Uterus (tissue), 4 donors: ENCODE results near the gene SLC2A9. TPM values are rescaled to one million over a fixed set of nuclear protein-coding genes. Genes with fewer than 3 reads are reported as not detected.
"Not testable (repeated sequence)": the region's sequence is repeated elsewhere in the genome, so short reads cannot be mapped to it uniquely, and the experiment has no call there.

ENCODE experiments used
- DNase-seq, 2 donors: peaks; one replicate each; pipeline ENCODE4 v3.0.0-alpha.2; 2019 to 2020
- H3K27ac ChIP-seq, 2 donors: fragments of 200-600 bp; sonication (generic); 1 replicate in 1 of 2; 2 replicates in 1 of 2; pipeline ENCODE4 v1.5.1; 2016 to 2018
- H3K27me3 ChIP-seq, 2 donors: fragments of 200-600 bp; sonication (generic); one replicate each; pipeline ENCODE4 v1.5.1; 2018 to 2019; ENCODE audit warnings: control low read depth in 1 of 2
- H3K36me3 ChIP-seq, 2 donors: fragments of 200-600 bp; sonication (generic); one replicate each; pipeline ENCODE4 v1.5.1; 2019; ENCODE audit warnings: control low read depth in 1 of 2
- H3K4me1 ChIP-seq, 2 donors: fragments of 200-600 bp; sonication (generic); one replicate each; pipeline ENCODE4 v1.5.1; 2018 to 2019; ENCODE audit warnings: control low read depth in 1 of 2
- H3K4me3 ChIP-seq, 2 donors: fragments of 200-600 bp; sonication (generic); 1 replicate in 1 of 2; 2 replicates in 1 of 2; pipeline ENCODE4 v1.5.1; 2018 to 2019; ENCODE audit warnings: mild to moderate bottlenecking in 1 of 2
- H3K9me3 ChIP-seq, 2 donors: fragments of 200-600 bp; sonication (generic); one replicate each; pipeline ENCODE4 v1.5.1; 2019; ENCODE audit warnings: control low read depth in 1 of 2
- POLR2A ChIP-seq, 2 donors: fragments of 450-650 bp; IDR thresholded peaks; one replicate each; pipeline ENCODE4 v1.6.1; 2016; ENCODE audit warnings: antibody characterized with exemption in 2 of 2, mild to moderate bottlenecking in 1 of 2, moderate library complexity in 1 of 2
- intact Hi-C: fragments of 100-400 bp; cut with DNase I; formaldehyde crosslinking; loops from one replicate; pipeline ENCODE4 v1.15.1; 2023; ENCODE audit warnings: low total_unique reads
- total RNA-seq, 4 donors: library from RNA; depleted of rRNA in 3 of 4; stranded (reverse); fragments of >200 nt in 3 of 4; gene quantifications; one replicate each; pipeline versions ENCODE4 v1.1.0 to v1.2.4, GENCODE V29; 2014 to 2023
- TF ChIP-seq, protein P1 (sequence below), 4 experiments: fragments of 200-600 bp in 2 of 4; fragments of 450-650 bp in 2 of 4; sonication (generic) in 2 of 4; IDR thresholded peaks; one replicate each; pipeline ENCODE4 v1.5.1; 2016 to 2019; ENCODE audit warnings: antibody characterized with exemption in 4 of 4, mild to moderate bottlenecking in 2 of 4, moderate library complexity in 1 of 4
- donor health status: DM: yes; HTN: yes; CAD: no.

SLC2A9 gene
- total RNA-seq, 4 donors from 2014 or later: 0.51 to 9.3 (median 7.1) TPM

DNA sequence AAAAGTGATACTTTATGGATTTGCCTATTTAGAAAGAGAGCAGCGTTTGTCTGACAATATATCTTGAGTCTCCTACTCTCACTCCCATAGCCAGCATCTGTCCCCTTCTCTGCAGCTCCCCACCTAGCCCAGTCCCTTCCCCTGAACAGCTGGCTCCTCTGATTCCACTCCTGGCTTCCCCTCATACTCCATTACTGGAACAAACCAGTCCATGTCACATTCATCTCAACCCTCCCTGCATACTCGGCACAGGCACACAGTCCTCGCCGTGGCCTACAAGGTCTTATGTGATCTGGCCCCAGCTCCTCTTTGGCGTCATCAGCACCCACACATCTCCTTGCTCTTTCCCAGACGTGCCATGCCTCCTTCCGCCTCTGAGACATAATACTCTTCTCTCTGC is 36.7 kb downstream of the SLC2A9 start:
- intact Hi-C loops: no loop called here
- H3K4me1 ChIP-seq: no peaks in the 10 kb centered on the region
- no peaks in the 10 kb centered on the region for H3K27me3 ChIP-seq
- no peak for DNase-seq
- TF ChIP-seq, protein P1, sequence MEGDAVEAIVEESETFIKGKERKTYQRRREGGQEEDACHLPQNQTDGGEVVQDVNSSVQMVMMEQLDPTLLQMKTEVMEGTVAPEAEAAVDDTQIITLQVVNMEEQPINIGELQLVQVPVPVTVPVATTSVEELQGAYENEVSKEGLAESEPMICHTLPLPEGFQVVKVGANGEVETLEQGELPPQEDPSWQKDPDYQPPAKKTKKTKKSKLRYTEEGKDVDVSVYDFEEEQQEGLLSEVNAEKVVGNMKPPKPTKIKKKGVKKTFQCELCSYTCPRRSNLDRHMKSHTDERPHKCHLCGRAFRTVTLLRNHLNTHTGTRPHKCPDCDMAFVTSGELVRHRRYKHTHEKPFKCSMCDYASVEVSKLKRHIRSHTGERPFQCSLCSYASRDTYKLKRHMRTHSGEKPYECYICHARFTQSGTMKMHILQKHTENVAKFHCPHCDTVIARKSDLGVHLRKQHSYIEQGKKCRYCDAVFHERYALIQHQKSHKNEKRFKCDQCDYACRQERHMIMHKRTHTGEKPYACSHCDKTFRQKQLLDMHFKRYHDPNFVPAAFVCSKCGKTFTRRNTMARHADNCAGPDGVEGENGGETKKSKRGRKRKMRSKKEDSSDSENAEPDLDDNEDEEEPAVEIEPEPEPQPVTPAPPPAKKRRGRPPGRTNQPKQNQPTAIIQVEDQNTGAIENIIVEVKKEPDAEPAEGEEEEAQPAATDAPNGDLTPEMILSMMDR (IDR thresholded peaks at IDR 0.05): no peak
- no peak for TF ChIP-seq POLR2A (IDR thresholded peaks at IDR 0.05)
- no peaks in the 10 kb centered on the region for H3K9me3 ChIP-seq
- H3K36me3 ChIP-seq: no peaks in the 10 kb centered on the region
- H3K27ac ChIP-seq: no peak overlapping the region
- no peak overlapping the region for H3K4me3 ChIP-seq

DNA sequence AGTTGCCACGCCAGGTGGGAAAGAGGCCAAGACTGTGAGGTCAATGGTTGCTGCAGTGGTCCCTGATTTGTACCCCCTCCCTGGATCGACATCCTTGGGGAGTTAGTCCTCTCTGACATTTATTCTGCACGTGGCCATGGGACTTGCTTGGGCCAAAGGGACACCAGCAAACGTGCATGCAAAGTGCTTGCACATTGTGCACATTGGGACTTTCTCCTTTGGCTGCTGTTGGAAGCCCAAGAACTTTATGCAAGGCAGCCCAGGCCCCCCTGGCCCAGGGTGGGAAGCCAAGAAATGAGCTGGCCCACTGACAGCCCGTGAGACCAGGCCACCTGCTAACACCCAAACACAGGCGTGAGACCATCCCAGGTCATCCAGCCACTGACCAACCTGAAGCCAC is 38.1 kb downstream of the SLC2A9 start:
- Histone ChIP-seq H3K27ac (no peak overlapping the region), H3K4me3 (no peak overlapping the region), H3K9me3 (no peaks in the 10 kb centered on the region), H3K36me3 (no peaks in the 10 kb centered on the region), H3K4me1 (no peaks in the 10 kb centered on the region), H3K27me3 (no peaks in the 10 kb centered on the region)
- TF ChIP-seq POLR2A (IDR thresholded peaks at IDR 0.05): no peak
- TF ChIP-seq, protein P1 (IDR thresholded peaks at IDR 0.05): no peak
- DNase-seq: no peak
- intact Hi-C loops: no loop called here

DNA sequence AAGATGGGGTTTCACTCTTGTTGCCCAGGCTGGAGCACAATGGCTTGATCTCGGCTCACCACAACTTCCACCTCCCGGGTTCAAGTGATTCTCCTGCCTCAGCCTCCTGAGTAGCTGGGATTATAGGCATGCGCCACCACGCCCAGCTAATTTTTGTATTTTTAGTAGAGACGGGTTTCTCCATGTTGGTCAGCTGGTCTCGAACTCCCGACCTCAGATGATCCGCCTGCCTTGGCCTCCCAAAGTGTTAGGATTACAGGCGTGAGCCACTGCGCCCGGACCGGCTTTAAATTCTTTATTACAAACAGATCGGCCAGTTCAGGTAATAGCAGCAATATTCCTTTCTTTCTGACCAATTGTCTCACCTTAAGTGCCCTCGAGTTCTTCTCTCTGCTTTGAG is 39.4 kb downstream of the SLC2A9 start:
- H3K27ac ChIP-seq, H3K9me3 ChIP-seq, intact Hi-C loops, DNase-seq, H3K36me3 ChIP-seq, H3K27me3 ChIP-seq, H3K4me3 ChIP-seq, H3K4me1 ChIP-seq: not testable (repeated sequence)

DNA sequence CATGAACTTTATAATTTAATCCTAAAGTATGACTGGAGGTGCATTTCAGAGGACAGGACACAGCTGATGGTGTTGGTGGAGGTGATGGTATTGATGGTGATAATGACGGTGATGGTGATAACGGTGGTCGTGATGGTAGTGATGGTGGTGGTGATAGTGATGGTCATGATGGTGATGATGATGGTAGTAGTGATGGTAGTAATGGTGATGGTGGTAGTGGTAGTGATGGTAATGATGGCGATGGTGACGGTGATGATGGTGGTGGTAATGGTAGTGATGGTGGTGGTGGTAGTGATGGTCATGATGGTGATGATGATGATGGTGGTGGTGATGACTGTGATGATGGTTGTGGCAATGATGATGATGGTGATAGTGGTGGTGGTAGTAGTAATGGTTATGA is 40.4 kb downstream of the SLC2A9 start:
- DNase-seq: no peak
- no peaks in the 10 kb centered on the region for H3K27me3 ChIP-seq
- TF ChIP-seq, protein P1 (IDR thresholded peaks at IDR 0.05): no peak
- TF ChIP-seq POLR2A (IDR thresholded peaks at IDR 0.05): no peak
- no peaks in the 10 kb centered on the region for H3K36me3 ChIP-seq
- H3K4me3 ChIP-seq: no peak overlapping the region
- no peak overlapping the region for H3K27ac ChIP-seq
- H3K4me1 ChIP-seq: no peaks in the 10 kb centered on the region
- intact Hi-C loops: no loop called here
- no peaks in the 10 kb centered on the region for H3K9me3 ChIP-seq

DNA sequence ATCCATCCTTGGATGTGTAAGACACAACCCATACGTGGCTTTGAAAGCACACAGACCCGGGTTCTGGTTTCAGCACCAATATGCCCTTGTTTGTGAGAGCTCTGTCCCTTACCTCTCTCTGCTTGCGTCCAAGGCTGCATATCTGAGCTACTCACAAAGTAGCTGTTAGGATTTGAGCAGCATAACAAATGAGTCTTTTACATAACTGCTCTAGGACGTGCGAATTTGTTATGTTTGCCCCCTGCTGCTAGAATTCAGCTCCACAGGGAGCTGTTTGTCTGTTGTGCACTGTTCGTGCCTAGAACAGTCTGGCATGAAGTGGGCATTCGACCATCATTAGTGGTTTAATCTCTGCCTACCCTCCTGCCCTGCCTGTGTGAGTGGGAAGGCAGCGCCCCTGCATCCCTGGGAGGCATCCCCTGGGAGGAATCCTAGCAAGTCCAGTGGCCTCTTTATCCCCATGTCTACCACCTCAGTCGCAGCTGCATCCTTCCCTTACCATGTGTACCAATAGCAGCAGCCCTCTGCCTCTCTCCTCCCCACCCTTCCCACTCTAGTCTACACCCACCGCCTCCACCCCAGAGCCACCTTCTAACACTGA is 42.1 kb downstream of the SLC2A9 start:
- no peak overlapping the region for H3K4me3 ChIP-seq
- no peak overlapping the region for H3K27ac ChIP-seq
- no peaks in the 10 kb centered on the region for H3K27me3 ChIP-seq
- H3K36me3 ChIP-seq: no peaks in the 10 kb centered on the region
- H3K9me3 ChIP-seq: no peaks in the 10 kb centered on the region
- no peak for DNase-seq
- intact Hi-C loops: no loop called here
- TF ChIP-seq, protein P1 (IDR thresholded peaks at IDR 0.05): no peak
- TF ChIP-seq POLR2A (IDR thresholded peaks at IDR 0.05): no peak
- no peaks in the 10 kb centered on the region for H3K4me1 ChIP-seq

DNA sequence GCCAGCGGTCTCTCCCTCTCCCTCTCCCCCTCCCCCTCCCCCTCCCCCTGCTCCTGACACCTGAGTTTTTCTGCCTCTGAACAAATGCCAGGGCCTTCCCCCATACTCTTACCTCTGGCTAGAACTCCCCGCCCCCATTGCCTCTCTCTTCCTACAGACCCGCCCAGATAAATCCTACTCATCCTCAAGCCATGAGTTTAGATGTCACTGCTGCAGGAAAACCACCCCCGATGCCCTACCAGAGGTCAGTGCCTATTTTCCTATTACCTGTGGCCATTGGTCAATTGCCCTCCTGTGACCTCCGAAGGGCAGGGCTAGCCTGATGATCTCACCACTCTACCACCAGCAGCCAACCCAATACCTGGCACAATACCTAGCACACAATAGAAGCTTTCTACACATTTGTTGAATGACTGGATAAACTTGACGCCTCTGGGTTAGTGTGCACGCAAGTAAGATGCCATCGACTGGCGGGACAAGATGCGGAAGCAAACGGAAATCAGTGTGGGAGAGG is 43.7 kb downstream of the SLC2A9 start:
- DNase-seq: no peak
- H3K4me3 ChIP-seq: no peak overlapping the region
- no peaks in the 10 kb centered on the region for H3K4me1 ChIP-seq
- H3K27me3 ChIP-seq: no peaks in the 10 kb centered on the region
- TF ChIP-seq POLR2A (IDR thresholded peaks at IDR 0.05): no peak
- TF ChIP-seq, protein P1 (IDR thresholded peaks at IDR 0.05): no peak
- H3K36me3 ChIP-seq: no peaks in the 10 kb centered on the region
- no peak overlapping the region for H3K27ac ChIP-seq
- intact Hi-C loops: no loop called here
- H3K9me3 ChIP-seq: no peaks in the 10 kb centered on the region
